Thyroid gland (tissue), 4 donors: ENCODE measurements around the gene KLHL36. TPM values are rescaled to one million over a fixed set of nuclear protein-coding genes. Genes with fewer than 3 reads are reported as not detected.
"Not testable (repeated sequence)": the region's sequence is repeated elsewhere in the genome, so short reads cannot be mapped to it uniquely, and the experiment has no call there.

Source experiments
- DNase-seq, 2 donors: peaks; one replicate each; pipeline ENCODE4 v3.0.0-alpha.2; 2019
- H3K27ac ChIP-seq, 3 donors: fragments of 200-600 bp; sonication (generic); 1 replicate in 2 of 3; 2 replicates in 1 of 3; pipeline ENCODE4 v1.5.1; 2016 to 2019; ENCODE audit warnings: mild to moderate bottlenecking in 1 of 3, moderate library complexity in 1 of 3
- H3K27me3 ChIP-seq: fragments of 200-600 bp; sonication (generic); one replicate; pipeline ENCODE4 v1.5.1; 2019
- H3K36me3 ChIP-seq, 2 donors: fragments of 200-600 bp; sonication (generic); one replicate each; pipeline ENCODE4 v1.5.1; 2016 to 2019
- H3K4me1 ChIP-seq, 2 donors: fragments of 200-600 bp; sonication (generic); one replicate each; pipeline ENCODE4 v1.5.1; 2017 to 2019
- H3K4me3 ChIP-seq, 3 donors: fragments of 200-600 bp; sonication (generic); replicated peaks in 1 of 3; 1 replicate in 2 of 3; 2 replicates in 1 of 3; pipeline ENCODE4 v1.5.1; 2016; ENCODE audit warnings: mild to moderate bottlenecking in 1 of 3
- H3K9me3 ChIP-seq: fragments of 200-600 bp; sonication (generic); one replicate; pipeline ENCODE4 v1.5.1; 2017
- CTCF ChIP-seq, 6 experiments: fragments of 200-600 bp in 3 of 6; fragments of 450-650 bp in 3 of 6; sonication (generic) in 3 of 6; IDR thresholded peaks; one replicate each; pipeline ENCODE4 v1.5.1; 2016 to 2019; ENCODE audit warnings: antibody characterized with exemption in 6 of 6, mild to moderate bottlenecking in 2 of 6, inconsistent platforms in 1 of 6, moderate library complexity in 1 of 6
- POLR2A ChIP-seq, 2 donors: fragments of 450-650 bp; IDR thresholded peaks; one replicate each; pipeline ENCODE4 v1.6.1; 2017; ENCODE audit warnings: antibody characterized with exemption in 2 of 2, mild to moderate bottlenecking in 2 of 2, moderate library complexity in 1 of 2
- WGBS, 2 donors: methylation state at CpG; one replicate each; pipeline ENCODE4 v1.1.5; 2017; 5-methylcytosine and 5-hydroxymethylcytosine counted together
- intact Hi-C: fragments of 100-400 bp; cut with DNase I; formaldehyde crosslinking; loops from one replicate; pipeline ENCODE4 v1.15.1; 2023
- total RNA-seq, 4 donors: library from RNA; depleted of rRNA; stranded (reverse); fragments of >200 nt; gene quantifications; one replicate each; pipeline ENCODE4 v1.2.3, GENCODE V29; 2016

KLHL36 gene
- total RNA-seq, 4 donors from 2014 or later: 61.7 to 107 (median 78.0) TPM

DNA sequence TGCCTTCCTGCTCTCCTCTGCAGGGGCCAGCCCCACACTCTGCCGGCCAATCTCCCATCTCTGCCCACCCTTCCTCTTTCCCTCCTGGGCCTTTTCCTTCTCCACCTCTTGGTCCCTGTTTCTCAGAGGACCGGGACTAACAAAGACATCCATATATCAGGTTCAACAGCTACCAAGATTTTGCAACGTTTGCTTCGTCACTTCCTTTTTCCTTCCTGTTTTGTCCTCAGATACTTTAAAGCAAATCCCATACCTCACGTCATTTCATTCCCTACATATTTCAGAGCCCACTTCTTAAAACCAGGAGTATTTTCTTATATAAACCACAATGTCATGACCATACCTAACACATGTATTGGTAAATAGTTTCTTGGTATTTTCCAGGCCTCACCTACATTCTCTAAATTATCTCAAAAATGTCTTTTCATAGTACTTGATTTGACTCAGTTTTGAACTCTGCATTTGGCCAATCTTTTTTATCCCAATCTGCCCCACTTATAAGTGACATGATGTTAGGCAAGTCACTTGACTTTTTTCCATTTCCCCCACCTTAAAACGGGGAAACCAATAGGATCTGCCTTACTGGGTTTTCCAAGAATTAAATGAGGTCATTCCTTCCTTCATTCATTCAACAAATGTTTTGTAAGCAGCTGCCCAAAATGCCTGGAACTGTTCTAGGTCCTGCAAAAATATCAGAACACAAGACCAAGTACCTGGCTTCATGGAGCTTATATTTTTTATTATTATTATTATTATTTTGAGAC lies 44.3 kb downstream of the KLHL36 start:
- intact Hi-C loops: no loop called here
- Histone ChIP-seq H3K36me3 (no peaks in the 10 kb centered on the region), H3K9me3 (no peaks in the 10 kb centered on the region), H3K27me3 (no peaks in the 10 kb centered on the region), H3K4me1 (no peaks in the 10 kb centered on the region), H3K4me3 (no peak overlapping the region), H3K27ac (no peak overlapping the region)
- TF ChIP-seq POLR2A (IDR thresholded peaks at IDR 0.05) (no peak), CTCF (IDR thresholded peaks at IDR 0.05) (no peak)
- DNase-seq: no peak
- WGBS, 2 donors: 60 to 79% methylated on average over 6 of the region's 6 CpGs

GRCh38 chr16:84693869-84694268 lies 45.6 kb downstream of the KLHL36 start:
- DNase-seq, H3K27ac ChIP-seq, H3K4me3 ChIP-seq, H3K36me3 ChIP-seq, H3K27me3 ChIP-seq, H3K9me3 ChIP-seq, intact Hi-C loops, H3K4me1 ChIP-seq: not testable (repeated sequence)
- WGBS, 2 donors: 89 to 94% methylated on average over 10 of the region's 10 CpGs

DNA sequence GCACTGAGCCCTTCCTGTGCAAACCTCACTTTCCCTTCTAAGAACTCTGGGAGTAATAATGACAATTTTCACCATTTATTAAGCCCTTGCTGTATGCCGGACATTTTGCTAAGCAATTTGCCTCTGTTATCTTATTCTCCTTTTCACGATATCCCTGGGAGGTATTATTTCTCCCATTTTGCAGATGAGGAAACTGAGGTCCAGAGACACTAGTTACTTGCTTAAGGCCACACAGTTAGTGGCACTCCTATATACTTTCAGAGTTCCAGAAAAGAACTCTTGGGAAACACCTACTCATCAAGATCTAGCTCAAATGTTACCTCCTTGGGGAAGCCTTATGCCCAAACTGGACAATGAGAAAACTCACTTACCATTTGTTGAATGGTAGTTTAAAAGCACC lies 46.7 kb downstream of the KLHL36 start:
- no peak for TF ChIP-seq CTCF (IDR thresholded peaks at IDR 0.05)
- no peak for TF ChIP-seq POLR2A (IDR thresholded peaks at IDR 0.05)
- Histone ChIP-seq H3K27ac (no peak overlapping the region), H3K9me3 (no peaks in the 10 kb centered on the region), H3K4me3 (no peak overlapping the region), H3K27me3 (no peaks in the 10 kb centered on the region), H3K36me3 (no peaks in the 10 kb centered on the region), H3K4me1 (peaks cover 0 to 5% of the 10 kb centered on the region in 2 donors)
- DNase-seq: no peak
- intact Hi-C loops: no loop called here
- WGBS, 2 donors: 97 to 99% methylated on average over 2 of the region's 2 CpGs

- Histone ChIP-seq H3K4me1 (peaks cover 8 to 12% of the 10 kb centered on the region in 2 donors), H3K4me3 (peak overlapping the region; percentile 40 to 97 (median 43)), H3K27ac (no peak overlapping the region), H3K9me3 (no peaks in the 10 kb centered on the region), H3K27me3 (no peaks in the 10 kb centered on the region), H3K36me3 (no peaks in the 10 kb centered on the region)
- no peak for TF ChIP-seq POLR2A (IDR thresholded peaks at IDR 0.05)
- no peak for TF ChIP-seq CTCF (IDR thresholded peaks at IDR 0.05)
- 19 to 21% methylated on average over 28 of the region's 29 CpGs for WGBS, 2 donors
- intact Hi-C loops: no loop called here
- peak; percentile 12 to 14 for DNase-seq
Observed at GRCh38 chr16:84699147-84699711, 50.9 kb downstream of the KLHL36 start.

DNA sequence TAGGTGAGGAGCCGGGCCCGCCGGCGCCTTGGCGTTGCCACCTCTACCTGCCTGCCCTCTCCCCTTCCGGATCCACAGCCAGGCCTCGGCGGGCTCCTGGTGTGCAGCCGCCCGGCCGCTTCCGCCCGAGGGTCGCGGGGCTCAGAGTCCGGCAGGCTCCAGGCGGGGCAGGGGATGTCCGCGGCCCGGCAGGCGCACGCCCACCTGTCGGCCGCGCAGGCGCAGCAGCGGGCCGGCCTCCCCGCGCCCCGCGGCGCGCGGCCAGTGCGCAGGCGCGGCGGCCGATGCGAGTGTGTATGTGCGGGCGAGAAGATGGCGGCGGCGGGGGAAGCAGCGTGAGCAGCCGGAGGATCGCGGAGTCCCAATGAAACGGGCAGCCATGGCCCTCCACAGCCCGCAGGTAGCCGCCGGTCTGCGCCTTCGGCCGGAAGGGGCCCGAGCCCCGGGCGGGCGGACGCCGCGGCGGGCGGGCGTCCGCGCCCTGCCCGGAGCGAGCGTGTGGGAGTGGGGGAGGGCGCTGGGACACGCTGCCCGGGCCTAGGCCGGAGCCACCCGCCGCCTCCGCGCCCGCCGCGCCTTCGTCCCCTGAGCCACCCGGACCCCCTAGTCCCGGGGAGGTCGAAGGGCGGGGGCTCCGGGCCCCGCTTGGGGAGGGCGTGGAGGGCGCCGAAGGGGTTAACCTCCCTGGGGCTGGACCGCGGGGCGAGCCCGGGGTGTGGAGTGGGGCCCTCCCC lies 51.6 kb downstream of the KLHL36 start, which contains the start of gene USP10:
Gene USP10 (plus strand): TSS at position 289 of the 734 bp plus-strand sequence. CDS start 91 bp downstream, at position 380.
- Histone ChIP-seq H3K27me3 (no peaks in the 10 kb centered on the region), H3K9me3 (no peaks in the 10 kb centered on the region), H3K4me1 (peaks cover 15 to 18% of the 10 kb centered on the region in 2 donors), H3K36me3 (no peaks in the 10 kb centered on the region), H3K4me3 (peak within 1 kb of the TSS; percentile 43 to 97 (median 89)), H3K27ac (peak within 1 kb of the TSS; percentile 70 to 86 (median 70))
- 0% methylated on average over 7 of the region's 97 CpGs; no CpG with 5 or more reads in 1 of the 2 donors for WGBS, 2 donors
- TF ChIP-seq CTCF (IDR thresholded peaks at IDR 0.05) (no peak), POLR2A (IDR thresholded peaks at IDR 0.05) (peak in 1 of 2 donors; percentile 74)
- DNase-seq: peak; percentile 77 to 79
- intact Hi-C loops: no loop called here
